CMK (cell line): ENCODE data around the gene CNTN4.
"Not testable (repeated sequence)": the region's sequence is repeated elsewhere in the genome, so short reads cannot be mapped to it uniquely, and the experiment has no call there.

Experiments used
- DNase-seq: peaks from one replicate; pipeline ENCODE4 v3.0.0-alpha.2; 2010; ENCODE audit warnings: low read depth

CNTN4 gene

GRCh38 chr3:2098398-2099027, at the start of gene CNTN4:
Gene CNTN4, plus strand, starts transcription at chr3:2098866.
- no peak for DNase-seq

- DNase-seq = no peak
Measured at GRCh38 chr3:2061360-2061759, 37.3 kb upstream of the CNTN4 start.

- DNase-seq = no peak
Measured at GRCh38 chr3:2071531-2071930, 27.1 kb upstream of the CNTN4 start.

DNA sequence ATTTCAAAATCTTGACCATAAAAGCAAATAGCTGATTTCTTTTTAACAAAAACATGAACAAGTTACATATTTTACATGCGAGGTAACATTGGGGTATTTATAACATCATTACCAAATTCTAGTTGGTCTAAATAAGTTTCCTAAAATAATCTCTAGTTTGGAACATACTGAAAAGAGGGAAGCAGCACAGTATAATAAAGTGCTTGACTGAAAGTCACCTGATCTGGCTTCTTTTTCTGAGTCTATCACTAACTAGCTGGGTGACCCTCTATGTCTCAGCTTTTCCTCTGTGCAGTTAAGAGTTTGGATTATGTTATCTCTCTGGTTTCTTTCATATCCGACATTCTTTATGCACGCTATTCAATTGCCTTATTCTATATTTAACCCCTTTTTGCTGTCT, 19.8 kb upstream of the CNTN4 start:
- no peak for DNase-seq

DNA sequence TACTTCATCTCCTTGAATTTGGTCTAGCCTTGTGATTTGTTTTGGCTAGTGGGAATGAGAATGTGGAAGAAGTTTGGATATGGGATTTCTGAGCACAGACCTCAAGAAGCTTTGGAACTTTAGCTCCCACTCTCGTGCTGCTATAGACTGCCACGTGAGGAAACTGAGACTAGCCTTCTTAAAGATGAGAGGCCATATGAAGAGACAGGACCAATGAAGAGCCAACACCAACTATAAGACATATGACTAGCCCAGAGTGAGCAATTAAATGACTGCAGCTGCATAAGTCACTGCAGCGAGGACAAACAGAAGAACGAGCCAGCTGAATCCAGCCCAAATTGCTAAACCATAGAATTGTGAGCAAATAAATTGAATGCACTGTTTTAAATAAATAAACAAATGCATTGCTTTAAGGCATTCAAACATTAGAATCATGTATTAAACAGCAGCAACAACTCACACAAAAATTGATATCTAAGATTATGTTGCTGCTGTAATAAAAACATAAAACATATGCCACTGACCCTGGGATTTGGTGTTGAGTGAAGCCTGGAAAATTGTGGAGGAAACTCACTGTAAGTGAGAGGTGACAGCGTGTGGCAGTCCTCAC, 15.7 kb upstream of the CNTN4 start:
- no peak for DNase-seq

- DNase-seq = not testable (repeated sequence)
Measured at GRCh38 chr3:2083558-2083957, 15.1 kb upstream of the CNTN4 start.

DNA sequence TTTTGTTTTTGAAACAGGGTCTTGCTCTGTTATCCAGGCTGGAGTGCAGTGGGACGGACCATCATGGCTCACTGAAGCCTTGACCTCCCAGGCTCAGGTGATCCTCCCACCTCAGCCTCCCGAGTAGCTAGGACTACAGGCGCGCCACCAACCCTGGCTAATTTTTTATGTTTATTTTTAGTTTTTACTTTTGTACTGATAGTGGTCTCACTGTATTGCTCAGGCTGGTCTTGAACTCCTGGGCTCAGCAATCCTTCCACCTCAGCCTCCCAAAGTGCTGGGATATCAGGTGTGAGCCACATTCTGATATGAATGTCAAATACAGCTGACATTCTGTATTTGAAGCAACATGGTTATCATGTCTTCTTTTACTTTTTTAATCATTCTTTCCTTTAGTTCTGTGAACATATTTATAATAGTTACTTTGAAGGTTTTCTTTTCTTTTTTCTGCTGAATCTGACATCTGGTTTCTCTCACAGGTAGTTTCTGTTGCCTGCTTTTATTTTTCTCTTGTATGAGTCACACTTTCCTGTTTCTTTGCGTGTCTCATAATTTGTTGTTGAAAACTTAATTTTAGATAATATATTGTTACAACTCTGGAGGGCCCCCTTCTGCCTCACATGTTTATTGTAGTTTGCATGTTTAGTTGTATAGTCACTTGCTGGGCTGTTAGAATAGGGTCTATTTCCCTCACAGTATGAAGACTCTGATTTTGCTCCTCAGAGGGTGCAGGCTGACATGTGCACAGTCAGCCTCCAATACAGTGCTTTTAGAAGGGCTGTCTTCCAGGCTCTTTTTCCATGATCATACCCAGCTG, 8.4 kb upstream of the CNTN4 start:
- DNase-seq = no peak

GRCh38 chr3:2092758-2093157, 5.9 kb upstream of the CNTN4 start:
- no peak for DNase-seq

GRCh38 chr3:2094941-2095340, 3.7 kb upstream of the CNTN4 start:
- DNase-seq = no peak

DNA sequence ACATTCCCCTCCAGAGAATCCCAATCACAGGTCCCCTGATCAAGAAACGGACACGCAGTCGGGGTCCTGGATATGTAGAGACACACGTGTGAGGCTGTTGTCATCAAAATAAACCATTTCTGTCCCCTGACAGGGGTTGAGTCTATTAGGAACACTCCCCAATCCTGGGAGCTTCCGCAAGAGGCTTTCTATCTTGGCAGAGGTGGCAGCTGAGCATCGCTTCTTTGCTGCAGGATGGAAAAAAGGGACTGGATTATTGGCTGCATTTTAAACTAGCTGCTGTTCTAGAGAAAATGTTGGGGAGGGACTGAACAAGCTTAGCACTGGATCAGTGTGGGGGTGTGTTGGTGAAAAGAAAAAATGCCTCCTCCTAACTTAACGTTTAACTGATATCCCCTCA, 2.5 kb upstream of the CNTN4 start:
- no peak for DNase-seq

GRCh38 chr3:2097641-2098191, 950 bp upstream of the CNTN4 start:
- no peak for DNase-seq

DNA sequence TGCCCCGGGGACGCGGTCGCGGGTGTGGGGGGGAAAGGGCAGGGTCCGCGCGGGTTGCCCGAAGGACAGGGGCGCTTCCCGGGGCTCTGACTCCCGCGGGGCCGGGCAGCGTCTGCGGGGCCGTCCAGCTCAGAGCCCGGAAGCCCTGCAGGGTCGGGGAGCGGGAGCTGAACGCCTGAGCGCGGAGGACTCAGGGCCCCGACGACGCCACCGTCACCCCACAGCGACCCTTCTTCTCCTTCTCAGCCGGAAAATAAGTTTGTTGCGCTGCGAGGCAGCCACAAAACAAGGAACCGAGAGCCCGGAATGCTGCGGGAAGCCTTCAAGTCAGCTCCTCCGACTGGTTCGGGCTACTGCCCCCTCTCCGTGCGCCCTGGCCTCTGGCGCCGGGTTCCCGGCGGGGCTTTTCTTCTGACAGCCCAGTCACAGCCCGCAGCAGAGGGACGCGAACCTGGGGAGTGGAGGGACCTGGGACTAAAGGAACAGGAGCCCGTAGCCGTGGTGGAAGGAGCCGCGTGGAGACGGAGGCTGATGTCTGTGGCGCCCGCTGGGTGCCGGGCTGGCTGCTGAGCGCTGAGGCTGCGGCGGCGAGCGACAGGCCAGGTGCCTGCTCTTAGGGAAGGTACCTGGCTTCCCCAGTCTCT, 484 bp downstream of the CNTN4 start:
- DNase-seq = no peak

- no peak for DNase-seq
Measured at GRCh38 chr3:2099779-2100191, 1.1 kb downstream of the CNTN4 start.

- DNase-seq = no peak
Measured at GRCh38 chr3:2106438-2106837, 7.8 kb downstream of the CNTN4 start.

DNA sequence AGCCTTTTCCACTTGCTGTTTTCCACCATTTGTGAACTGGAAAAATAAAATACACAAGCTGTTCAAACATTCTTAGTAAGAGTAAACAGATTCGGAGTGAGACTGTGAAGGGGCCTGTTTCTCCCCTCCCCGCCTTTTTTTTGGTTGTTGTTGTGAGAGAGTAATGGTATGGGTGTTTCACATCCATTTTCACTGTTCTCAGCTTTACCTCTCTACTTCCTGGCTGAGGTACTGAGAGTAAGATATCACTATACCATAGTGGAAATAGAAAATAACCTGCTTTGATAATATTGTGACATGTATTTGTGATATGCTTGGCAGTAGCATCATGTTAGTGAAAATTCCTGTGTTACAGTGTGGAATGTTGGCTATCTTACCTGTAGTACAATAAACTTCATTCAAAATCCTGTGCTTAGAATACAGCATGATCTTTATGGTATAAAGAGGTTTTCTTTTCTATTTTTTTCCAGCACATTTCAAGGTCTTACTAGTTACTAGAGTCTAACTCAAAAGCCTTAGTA, 12.0 kb downstream of the CNTN4 start:
- no peak for DNase-seq

GRCh38 chr3:2114617-2115275, 16.1 kb downstream of the CNTN4 start:
- DNase-seq = no peak

GRCh38 chr3:2130726-2131125, 32.1 kb downstream of the CNTN4 start:
- DNase-seq = no peak

- no peak for DNase-seq
Measured at GRCh38 chr3:2133146-2133545, 34.5 kb downstream of the CNTN4 start.

DNA sequence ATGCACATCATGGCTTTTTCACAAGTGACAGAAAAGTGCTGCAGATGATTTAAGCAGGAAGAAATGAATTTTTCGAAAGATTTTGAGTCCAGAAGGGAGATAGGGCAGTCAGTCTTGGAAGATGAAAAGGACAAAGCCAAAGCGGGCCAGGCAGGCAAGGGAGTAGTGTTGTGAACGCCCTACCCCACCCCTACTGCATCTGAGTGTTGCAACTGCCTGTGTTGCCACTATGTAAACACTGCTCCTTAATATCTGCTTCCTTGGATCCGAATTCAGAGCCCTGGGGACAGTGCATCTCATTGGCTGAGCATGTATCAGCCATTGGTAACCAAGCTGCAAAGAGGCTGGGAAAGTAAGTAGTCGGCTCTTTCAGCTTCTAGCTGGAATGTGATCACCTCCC, 39.0 kb downstream of the CNTN4 start:
- DNase-seq = no peak

DNA sequence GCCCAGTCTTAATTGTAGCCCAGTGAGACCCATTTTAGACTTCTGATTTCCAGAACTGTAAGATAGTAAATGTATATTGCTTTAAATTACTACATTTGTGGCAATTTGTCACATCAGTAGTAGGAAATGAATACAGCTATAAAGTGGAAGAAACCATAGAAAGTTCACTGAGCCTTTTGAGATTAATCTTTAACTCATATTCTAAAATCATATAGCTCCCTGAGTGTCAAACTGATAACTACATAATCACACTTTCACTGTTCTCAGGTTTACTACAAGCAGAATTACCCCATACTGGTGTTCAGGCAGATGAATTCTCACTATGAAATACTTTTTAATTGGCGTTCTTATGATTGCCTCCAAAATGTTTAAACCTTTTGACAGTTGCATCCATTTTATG, 42.8 kb downstream of the CNTN4 start:
- DNase-seq = no peak

DNA sequence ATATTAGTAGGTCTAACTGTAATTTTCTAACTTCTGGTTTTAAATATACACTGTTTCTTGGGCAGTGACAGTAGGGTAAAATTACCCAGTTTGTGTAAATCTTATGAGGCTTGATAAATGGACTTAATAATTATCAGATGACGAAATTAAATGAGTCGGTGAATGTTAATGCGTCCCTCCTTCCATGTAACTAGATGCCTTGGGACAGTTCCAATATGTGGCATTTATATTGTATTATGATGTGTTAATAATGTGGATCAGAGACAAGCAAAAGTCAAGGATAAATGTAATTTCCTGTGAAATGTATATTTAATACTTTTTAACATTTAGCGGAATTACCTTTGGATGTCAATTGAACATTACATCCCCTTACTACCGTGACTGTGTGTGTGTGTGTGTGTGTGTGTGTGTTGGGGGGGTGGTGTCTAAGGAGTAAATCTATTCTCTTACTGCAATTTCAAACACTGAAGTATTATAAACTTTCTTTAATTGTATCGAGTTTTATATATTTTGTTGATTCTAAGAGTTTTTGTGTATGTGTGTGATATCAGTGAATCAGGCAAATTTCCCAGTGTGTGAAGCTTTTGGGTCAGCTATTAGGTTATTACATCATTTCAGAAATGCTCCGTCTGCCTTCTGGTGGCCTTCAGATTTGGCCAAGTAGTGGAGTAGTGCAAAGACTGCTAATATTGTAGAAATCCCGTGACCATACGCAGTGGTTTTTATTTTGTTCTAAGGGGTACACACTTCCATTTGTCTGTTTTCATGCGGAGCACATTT, 50.1 kb downstream of the CNTN4 start:
- DNase-seq = no peak
